Measurements from ENCODE around the gene GRHPR. TPM values are rescaled to one million over a fixed set of nuclear protein-coding genes. Genes with fewer than 3 reads are reported as not detected.
A peak's percentile ranks its signal among the peaks of the same experiment; 100 is the strongest.

The GRHPR gene
- total and polyA plus RNA-seq, 4 experiments from 2014 or later: 57.2 to 106 (median 63.2) TPM

GRCh38 chr9:37438359-37438758 is 15.9 kb downstream of the GRHPR start:
- H3K27me3 Mint-ChIP-seq: no peaks in the 10 kb centered on the region
- POLR2A ChIA-PET (ENCODE audit: partially characterized antibody): no interaction called here

GRCh38 chr9:37441776-37442370 is 19.4 kb downstream of the GRHPR start:
- DNase-seq: no peak
- no peaks in the 10 kb centered on the region for H3K27me3 Mint-ChIP-seq
- peaks cover 24 to 64% of the 10 kb centered on the region in 2 donors for H3K36me3 Mint-ChIP-seq
- Histone ChIP-seq H3K9me3 (ENCODE audit: control insufficient read depth in 1 of 2, low read length in 2 of 2) (no peaks in the 10 kb centered on the region), H3K4me1 (ENCODE audit: insufficient read depth, low read length) (no peaks in the 10 kb centered on the region), H3K36me3 (ENCODE audit: insufficient read depth, low read length) (peaks cover 56% of the 10 kb centered on the region), H3K4me3 (ENCODE audit: low read length in 2 of 2) (no peak overlapping the region), H3K27ac (ENCODE audit: low read depth, low read length) (no peak overlapping the region), H3K27me3 (ENCODE audit: insufficient read depth, low read length) (no peaks in the 10 kb centered on the region)
- H3K4me1 Mint-ChIP-seq: peaks cover 7 to 16% (median 10%) of the 10 kb centered on the region in 4 donors
- H3K9me3 Mint-ChIP-seq: no peaks in the 10 kb centered on the region
- H3K4me3 Mint-ChIP-seq: no peak overlapping the region
- no peak overlapping the region for H3K27ac Mint-ChIP-seq
- CTCF ChIA-PET (ENCODE audit: partially characterized antibody): interaction anchor here (1.0 kb wide), 1 partner anchor 15 kb away, joined by 3 read pairs; no protein-coding TSS in a partner anchor
- intact Hi-C loops (cut with micrococcal nuclease): no loop called here
- POLR2A ChIA-PET (ENCODE audit: partially characterized antibody): no interaction called here

More at GRCh38 chr9:37438359-37438758, 15.9 kb downstream of the GRHPR start:
- no peaks in the 10 kb centered on the region for H3K27me3 ChIP-seq (ENCODE audit: insufficient read depth, low read length)
- H3K27ac ChIP-seq (ENCODE audit: low read depth, low read length): no peak overlapping the region
- no peaks in the 10 kb centered on the region for H3K4me1 ChIP-seq (ENCODE audit: insufficient read depth, low read length)
- CTCF ChIA-PET (ENCODE audit: partially characterized antibody): interaction anchor here (0.6 kb wide), 1 partner anchor 58 kb away, joined by 3 read pairs; no protein-coding TSS in a partner anchor
- intact Hi-C loops (cut with micrococcal nuclease): no loop called here
- no peak overlapping the region for H3K4me3 ChIP-seq (ENCODE audit: low read length in 2 of 2)
- H3K36me3 ChIP-seq (ENCODE audit: insufficient read depth, low read length): peaks cover 71% of the 10 kb centered on the region
- Mint-ChIP-seq H3K9me3 (no peaks in the 10 kb centered on the region), H3K36me3 (peaks cover 22 to 76% of the 10 kb centered on the region in 2 donors), H3K4me3 (no peak overlapping the region), H3K4me1 (peaks cover 0 to 5% (median 2%) of the 10 kb centered on the region in 4 donors), H3K27ac (no peak overlapping the region)
- DNase-seq: no peak
- H3K9me3 ChIP-seq (ENCODE audit: control insufficient read depth in 1 of 2, low read length in 2 of 2): no peaks in the 10 kb centered on the region

- Mint-ChIP-seq H3K4me1 (peaks cover 7 to 19% (median 12%) of the 10 kb centered on the region in 4 donors), H3K27ac (peak overlapping the region in 1 of 7 donors; percentile 55), H3K9me3 (no peaks in the 10 kb centered on the region), H3K36me3 (peaks cover 19 to 59% of the 10 kb centered on the region in 2 donors), H3K4me3 (no peak overlapping the region), H3K27me3 (no peaks in the 10 kb centered on the region)
- no peak for DNase-seq
- Histone ChIP-seq H3K4me1 (ENCODE audit: insufficient read depth, low read length) (no peaks in the 10 kb centered on the region), H3K27ac (ENCODE audit: low read depth, low read length) (no peak overlapping the region), H3K36me3 (ENCODE audit: insufficient read depth, low read length) (peaks cover 49% of the 10 kb centered on the region), H3K27me3 (ENCODE audit: insufficient read depth, low read length) (no peaks in the 10 kb centered on the region), H3K4me3 (ENCODE audit: low read length in 2 of 2) (no peak overlapping the region), H3K9me3 (ENCODE audit: control insufficient read depth in 1 of 2, low read length in 2 of 2) (no peaks in the 10 kb centered on the region)
- ChIA-PET POLR2A (ENCODE audit: partially characterized antibody) (no interaction called here), CTCF (ENCODE audit: partially characterized antibody) (interaction anchor here (1.0 kb wide), 1 partner anchor 15 kb away, joined by 3 read pairs; no protein-coding TSS in a partner anchor)
- intact Hi-C loops (cut with micrococcal nuclease): no loop called here
These were observed 20.1 kb downstream of the GRHPR start for GRCh38 chr9:37442556-37442955.

GRCh38 chr9:37443566-37443965 is 21.1 kb downstream of the GRHPR start:
- no peaks in the 10 kb centered on the region for H3K9me3 Mint-ChIP-seq
- H3K36me3 ChIP-seq (ENCODE audit: insufficient read depth, low read length): peaks cover 39% of the 10 kb centered on the region
- no peaks in the 10 kb centered on the region for H3K9me3 ChIP-seq (ENCODE audit: control insufficient read depth in 1 of 2, low read length in 2 of 2)
- peaks cover 7 to 23% (median 13%) of the 10 kb centered on the region in 4 donors for H3K4me1 Mint-ChIP-seq
- H3K4me1 ChIP-seq (ENCODE audit: insufficient read depth, low read length): no peaks in the 10 kb centered on the region
- H3K27ac Mint-ChIP-seq: no peak overlapping the region
- H3K27me3 Mint-ChIP-seq: no peaks in the 10 kb centered on the region
- DNase-seq: no peak
- intact Hi-C loops (cut with micrococcal nuclease): no loop called here
- no peak overlapping the region for H3K27ac ChIP-seq (ENCODE audit: low read depth, low read length)
- no peak overlapping the region for H3K4me3 Mint-ChIP-seq
- CTCF ChIA-PET (ENCODE audit: partially characterized antibody): no interaction called here
- no peaks in the 10 kb centered on the region for H3K27me3 ChIP-seq (ENCODE audit: insufficient read depth, low read length)
- POLR2A ChIA-PET (ENCODE audit: partially characterized antibody): no interaction called here
- peaks cover 19 to 55% of the 10 kb centered on the region in 2 donors for H3K36me3 Mint-ChIP-seq
- H3K4me3 ChIP-seq (ENCODE audit: low read length in 2 of 2): no peak overlapping the region

- Histone ChIP-seq H3K27me3 (ENCODE audit: insufficient read depth, low read length) (no peaks in the 10 kb centered on the region), H3K9me3 (ENCODE audit: control insufficient read depth in 1 of 2, low read length in 2 of 2) (no peaks in the 10 kb centered on the region), H3K36me3 (ENCODE audit: insufficient read depth, low read length) (peaks cover 25% of the 10 kb centered on the region), H3K4me1 (ENCODE audit: insufficient read depth, low read length) (no peaks in the 10 kb centered on the region), H3K4me3 (ENCODE audit: low read length in 2 of 2) (no peak overlapping the region), H3K27ac (ENCODE audit: low read depth, low read length) (no peak overlapping the region)
- intact Hi-C loops (cut with micrococcal nuclease): no loop called here
- POLR2A ChIA-PET (ENCODE audit: partially characterized antibody): no interaction called here
- Mint-ChIP-seq H3K4me1 (peaks cover 7 to 23% (median 11%) of the 10 kb centered on the region in 4 donors), H3K4me3 (no peak overlapping the region), H3K27me3 (no peaks in the 10 kb centered on the region), H3K36me3 (peaks cover 21 to 44% of the 10 kb centered on the region in 2 donors), H3K27ac (peak overlapping the region in 3 of 7 donors; percentile 37 to 82 (median 42)), H3K9me3 (no peaks in the 10 kb centered on the region)
- CTCF ChIA-PET (ENCODE audit: partially characterized antibody): no interaction called here
- DNase-seq: no peak
These were observed 22.4 kb downstream of the GRHPR start for GRCh38 chr9:37444890-37445289.

GRCh38 chr9:37445832-37446231 is 23.3 kb downstream of the GRHPR start:
- peaks cover 7 to 23% (median 11%) of the 10 kb centered on the region in 4 donors for H3K4me1 Mint-ChIP-seq
- CTCF ChIA-PET (ENCODE audit: partially characterized antibody): no interaction called here
- peak overlapping the region in 2 of 7 donors; percentile 18 to 24 for H3K27ac Mint-ChIP-seq

GRCh38 chr9:37446401-37446800 is 23.9 kb downstream of the GRHPR start:
- intact Hi-C loops (cut with micrococcal nuclease): no loop called here
- Histone ChIP-seq H3K4me3 (ENCODE audit: low read length in 2 of 2) (no peak overlapping the region), H3K4me1 (ENCODE audit: insufficient read depth, low read length) (no peaks in the 10 kb centered on the region), H3K9me3 (ENCODE audit: control insufficient read depth in 1 of 2, low read length in 2 of 2) (no peaks in the 10 kb centered on the region), H3K36me3 (ENCODE audit: insufficient read depth, low read length) (peaks cover 14% of the 10 kb centered on the region), H3K27me3 (ENCODE audit: insufficient read depth, low read length) (no peaks in the 10 kb centered on the region), H3K27ac (ENCODE audit: low read depth, low read length) (no peak overlapping the region)
- Mint-ChIP-seq H3K27me3 (no peaks in the 10 kb centered on the region), H3K4me3 (no peak overlapping the region), H3K27ac (peak overlapping the region in 3 of 7 donors; percentile 40 to 74 (median 69)), H3K36me3 (peaks cover 23 to 34% of the 10 kb centered on the region in 2 donors), H3K4me1 (peaks cover 7 to 23% (median 11%) of the 10 kb centered on the region in 4 donors), H3K9me3 (no peaks in the 10 kb centered on the region)
- POLR2A ChIA-PET (ENCODE audit: partially characterized antibody): no interaction called here
- CTCF ChIA-PET (ENCODE audit: partially characterized antibody): no interaction called here
- DNase-seq: no peak

More at GRCh38 chr9:37445832-37446231, 23.3 kb downstream of the GRHPR start:
- intact Hi-C loops (cut with micrococcal nuclease): no loop called here
- H3K27ac ChIP-seq (ENCODE audit: low read depth, low read length): no peak overlapping the region
- POLR2A ChIA-PET (ENCODE audit: partially characterized antibody): no interaction called here
- Mint-ChIP-seq H3K36me3 (peaks cover 26 to 39% of the 10 kb centered on the region in 2 donors), H3K4me3 (no peak overlapping the region), H3K9me3 (no peaks in the 10 kb centered on the region), H3K27me3 (no peaks in the 10 kb centered on the region)
- peaks cover 20% of the 10 kb centered on the region for H3K36me3 ChIP-seq (ENCODE audit: insufficient read depth, low read length)
- DNase-seq: no peak
- H3K9me3 ChIP-seq (ENCODE audit: control insufficient read depth in 1 of 2, low read length in 2 of 2): no peaks in the 10 kb centered on the region
- no peak overlapping the region for H3K4me3 ChIP-seq (ENCODE audit: low read length in 2 of 2)
- H3K27me3 ChIP-seq (ENCODE audit: insufficient read depth, low read length): no peaks in the 10 kb centered on the region
- H3K4me1 ChIP-seq (ENCODE audit: insufficient read depth, low read length): no peaks in the 10 kb centered on the region
